Embryonic facial prominence (tissue), 1 donor: Measurements from ENCODE around the gene ASAP3.
A peak's percentile ranks its signal among the peaks of the same experiment; 100 is the strongest.
"Not testable (repeated sequence)": the region's sequence is repeated elsewhere in the genome, so short reads cannot be mapped to it uniquely, and the experiment has no call there.

Experiments used
- DNase-seq: peaks from one replicate; pipeline ENCODE4 v3.0.0-alpha.2; 2016; ENCODE audit errors: extremely low spot score

ASAP3 gene

DNA sequence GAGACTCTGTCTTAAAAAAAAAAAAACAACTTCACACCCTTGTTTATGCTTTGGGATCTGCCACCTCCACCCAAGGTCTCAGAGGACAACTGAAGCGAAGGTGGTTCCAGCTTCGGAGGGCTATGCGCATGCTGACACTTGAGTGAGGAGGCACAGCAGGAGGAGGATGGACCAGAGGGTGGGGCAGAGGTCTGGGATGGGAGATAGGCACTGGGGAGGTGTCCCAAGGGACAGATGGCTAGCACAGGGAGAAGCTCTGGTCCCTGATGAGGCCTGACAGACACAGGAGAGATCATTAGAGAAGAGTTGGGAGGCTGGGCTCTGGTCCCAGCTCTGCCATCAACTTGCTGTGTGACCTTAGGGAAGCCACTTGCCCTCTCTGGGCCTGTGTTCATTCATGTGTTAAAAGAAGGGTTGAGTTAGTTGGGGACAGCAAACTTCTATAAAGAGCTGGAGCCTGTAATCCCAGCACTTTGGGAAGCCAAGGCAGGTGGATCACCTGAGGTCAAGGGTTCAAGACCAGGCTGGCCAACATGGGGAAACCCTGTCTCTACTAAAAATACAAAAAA is 30.2 kb upstream of the ASAP3 start:
- no peak for DNase-seq

DNA sequence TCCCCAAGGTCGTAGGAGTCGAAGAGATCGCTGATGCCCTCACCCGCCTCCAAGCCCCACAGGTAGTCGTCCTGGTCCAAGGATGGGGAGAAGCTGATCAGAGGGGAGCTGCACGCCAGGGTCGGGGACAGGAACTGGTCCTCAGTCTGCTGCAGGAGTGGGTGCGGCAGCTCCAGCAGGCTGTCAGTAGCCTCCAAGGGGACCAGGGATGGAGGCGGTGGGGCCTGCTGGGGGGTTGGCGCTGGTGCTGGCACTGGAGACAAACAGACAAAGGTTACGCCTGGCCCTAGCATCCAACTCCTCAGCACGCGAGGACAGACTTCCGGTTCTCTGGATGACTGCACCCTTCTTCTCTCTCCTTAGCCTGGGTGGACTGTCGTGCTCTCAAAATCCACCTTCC is 25.9 kb upstream of the ASAP3 start:
- DNase-seq, result no peak

DNA sequence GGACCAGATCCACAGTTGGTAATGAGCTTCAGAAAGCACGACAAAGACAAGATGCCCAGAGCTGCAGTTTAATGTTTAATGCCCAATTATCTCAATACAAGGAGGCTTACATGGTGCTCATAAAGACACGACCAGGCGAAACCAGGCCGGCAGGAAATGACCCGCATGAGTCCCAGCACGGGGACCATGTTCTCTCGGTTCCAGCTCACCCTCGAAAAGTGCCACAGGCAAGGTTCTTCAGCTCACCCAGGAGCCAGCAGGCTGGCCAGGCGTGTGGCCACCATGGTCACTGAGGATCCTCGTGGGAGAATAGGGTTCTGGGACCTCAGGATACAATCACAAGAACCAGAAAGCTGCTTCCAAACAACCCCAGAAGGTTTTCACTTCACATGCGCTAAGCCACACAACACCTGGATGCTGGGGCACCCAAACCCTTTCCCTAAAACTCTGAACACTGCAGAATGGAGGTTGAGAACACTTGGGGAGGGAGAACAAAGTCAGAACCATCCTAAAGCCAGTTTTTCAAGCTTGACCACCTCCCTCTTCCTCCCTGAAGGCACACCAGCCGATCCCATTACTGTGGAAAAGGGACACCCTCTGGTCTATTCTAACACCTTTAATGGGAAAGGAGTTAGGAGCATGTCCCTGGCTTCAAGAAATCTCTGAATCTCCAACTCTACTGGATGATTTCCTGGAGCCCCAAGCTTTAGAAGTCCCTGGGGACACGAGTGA is 22.6 kb upstream of the ASAP3 start:
- no peak for DNase-seq

DNA sequence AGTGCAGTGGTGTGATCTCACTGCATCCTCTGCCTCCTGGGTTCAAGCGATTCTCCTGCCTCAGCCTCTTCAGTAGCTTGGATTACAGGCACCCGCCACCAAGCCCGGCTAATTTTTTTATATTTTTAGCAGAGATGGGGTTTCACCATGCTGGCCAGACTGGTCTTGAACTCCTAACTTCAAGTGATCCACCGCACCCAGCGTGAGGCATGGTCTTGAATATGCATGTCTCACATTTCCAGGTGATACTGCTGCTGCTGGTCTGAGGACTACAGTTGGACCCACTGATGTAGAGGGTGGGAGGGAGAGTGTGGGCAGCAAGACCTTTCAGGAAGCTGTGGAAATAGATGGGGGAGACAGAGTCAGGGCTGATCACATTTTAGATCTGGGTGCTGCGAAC is 21.9 kb upstream of the ASAP3 start:
- no peak for DNase-seq

DNA sequence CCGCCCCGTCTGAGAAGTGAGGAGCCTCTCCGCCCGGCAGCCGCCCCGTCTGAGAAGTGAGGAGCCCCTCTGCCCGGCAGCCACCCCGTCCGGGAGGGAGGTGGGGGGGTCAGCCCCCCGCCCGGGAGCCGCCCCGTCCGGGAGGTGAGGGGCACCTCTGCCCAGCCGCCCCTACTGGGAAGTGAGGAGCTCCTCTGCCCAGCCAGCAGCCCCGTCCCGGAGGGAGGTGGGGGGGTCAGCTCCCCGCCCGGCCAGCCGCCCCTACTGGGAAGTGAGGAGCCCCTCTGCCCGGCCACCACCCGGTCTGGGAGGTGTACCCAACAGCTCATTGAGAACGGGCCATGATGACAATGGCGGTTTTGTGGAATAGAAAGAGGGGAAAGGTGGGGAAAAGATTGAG is 20.2 kb upstream of the ASAP3 start:
- DNase-seq, result not testable (repeated sequence)

DNA sequence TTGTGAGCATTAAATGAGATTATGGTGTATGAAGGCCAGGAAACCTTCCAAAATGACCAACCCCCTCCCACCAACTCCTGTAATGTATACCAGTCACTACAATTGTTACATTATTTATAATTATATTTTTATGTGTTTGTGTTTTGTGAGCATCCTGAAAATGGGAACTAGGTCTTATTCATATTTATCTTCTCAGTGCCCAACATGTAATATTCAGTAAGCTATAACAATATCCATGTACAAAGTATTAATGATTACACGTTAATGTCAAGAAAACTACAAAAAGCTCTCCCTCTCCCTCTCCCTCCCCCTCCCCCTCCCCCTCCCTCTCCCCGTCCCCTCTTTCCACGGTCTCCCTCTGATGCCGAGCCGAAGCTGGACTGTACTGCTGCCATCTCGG is 19.0 kb upstream of the ASAP3 start:
- DNase-seq, result no peak

DNA sequence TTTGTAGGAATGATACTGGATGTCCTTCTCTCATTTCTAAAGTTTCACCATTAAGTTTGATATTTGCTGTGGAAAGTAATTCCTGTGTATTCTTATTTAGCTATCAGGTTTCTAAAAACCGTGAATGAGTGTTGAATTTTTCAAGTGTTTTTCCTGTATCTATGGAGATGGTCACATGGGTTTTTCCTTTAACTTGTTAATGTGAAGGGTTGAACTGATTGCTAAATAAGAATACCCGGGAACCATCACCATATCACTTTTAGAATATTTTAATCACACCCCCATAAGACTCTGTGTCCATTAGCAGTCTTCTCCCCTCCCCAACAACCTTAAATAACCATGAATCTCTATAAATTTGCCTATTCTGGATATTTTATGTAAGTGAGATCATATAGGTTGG is 16.5 kb upstream of the ASAP3 start:
- no peak for DNase-seq

DNA sequence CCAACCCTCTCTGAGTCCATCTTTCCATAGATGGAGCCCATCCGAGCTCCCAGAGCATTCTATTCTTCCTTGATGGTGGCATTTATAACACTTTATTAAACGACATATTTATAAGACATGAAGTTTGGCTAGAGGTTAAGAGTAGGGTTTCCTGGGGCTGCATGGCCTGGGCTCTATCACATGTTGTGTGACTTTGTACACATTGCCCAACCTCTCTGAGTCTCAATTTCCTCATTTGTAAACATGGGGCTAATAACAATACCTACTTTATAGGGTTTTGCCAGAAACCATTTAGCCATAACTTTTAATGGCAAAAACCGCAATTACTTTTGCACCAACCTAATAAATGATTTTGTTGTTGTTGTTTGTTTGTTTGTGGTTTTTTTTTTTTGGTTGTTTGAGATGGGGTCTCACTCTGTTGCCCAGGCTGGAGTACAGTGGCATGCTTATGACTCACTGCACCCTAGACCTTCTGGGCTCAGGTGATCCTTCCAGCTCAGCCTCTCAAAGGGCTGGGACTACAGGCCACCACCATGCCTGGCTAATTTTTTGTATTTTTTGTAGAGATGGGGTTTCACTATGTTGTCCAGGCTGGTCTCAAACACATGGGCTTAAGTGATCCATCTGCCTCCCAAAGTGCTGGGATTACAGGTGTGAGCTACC is 13.9 kb upstream of the ASAP3 start:
- DNase-seq, result no peak

DNA sequence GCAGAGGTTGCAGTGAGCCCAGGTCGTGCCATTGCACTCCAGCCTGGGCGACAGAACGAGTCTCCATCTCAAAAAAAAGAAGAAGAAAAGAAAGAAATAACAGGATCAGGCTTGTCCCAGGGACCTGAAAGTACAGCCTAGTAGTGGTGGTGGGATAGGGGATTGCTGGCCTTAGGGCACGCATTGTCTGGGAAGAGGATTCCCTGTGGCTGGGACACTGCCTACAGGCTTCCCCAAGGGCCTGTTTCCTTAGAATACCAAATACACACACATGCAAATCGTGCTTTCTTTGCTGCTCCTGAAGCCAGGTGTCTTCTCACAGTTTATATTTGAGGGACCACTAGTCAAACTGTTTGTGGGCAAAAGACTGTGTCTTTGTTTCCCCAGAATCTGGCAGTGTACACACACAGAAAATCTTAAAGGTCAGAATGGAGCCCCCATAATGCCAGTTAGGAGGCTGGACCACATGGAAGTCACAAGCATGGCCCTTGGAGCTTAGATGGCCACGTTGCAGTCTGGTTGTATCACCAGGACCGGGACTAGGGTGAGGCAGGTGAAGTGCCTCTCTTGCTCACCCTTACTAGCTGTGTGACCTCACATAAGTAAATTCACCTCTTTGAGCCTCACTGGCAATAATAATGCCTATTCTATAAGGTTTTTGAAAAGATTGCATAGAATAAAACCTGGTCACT is 12.7 kb upstream of the ASAP3 start:
- no peak for DNase-seq

DNA sequence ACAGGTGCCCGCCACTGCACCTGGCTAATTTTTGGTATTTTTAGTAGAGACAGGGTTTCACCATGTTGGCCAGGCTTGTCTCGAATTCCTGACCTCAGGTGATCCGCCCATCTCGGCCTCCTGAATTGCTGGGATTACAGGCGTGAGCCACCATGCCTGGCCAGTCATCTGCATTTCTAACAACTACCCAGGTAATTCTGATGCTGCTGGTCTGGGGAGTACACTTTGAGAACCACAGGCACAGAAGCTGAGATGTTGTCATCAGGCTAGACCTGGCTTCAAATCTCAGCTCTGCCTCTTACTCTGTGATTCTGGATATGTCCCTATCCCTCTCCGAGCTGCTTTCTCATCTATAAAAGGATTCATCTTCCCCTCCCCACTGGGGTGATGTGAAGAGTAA is 10.9 kb upstream of the ASAP3 start:
- not testable (repeated sequence) for DNase-seq

DNA sequence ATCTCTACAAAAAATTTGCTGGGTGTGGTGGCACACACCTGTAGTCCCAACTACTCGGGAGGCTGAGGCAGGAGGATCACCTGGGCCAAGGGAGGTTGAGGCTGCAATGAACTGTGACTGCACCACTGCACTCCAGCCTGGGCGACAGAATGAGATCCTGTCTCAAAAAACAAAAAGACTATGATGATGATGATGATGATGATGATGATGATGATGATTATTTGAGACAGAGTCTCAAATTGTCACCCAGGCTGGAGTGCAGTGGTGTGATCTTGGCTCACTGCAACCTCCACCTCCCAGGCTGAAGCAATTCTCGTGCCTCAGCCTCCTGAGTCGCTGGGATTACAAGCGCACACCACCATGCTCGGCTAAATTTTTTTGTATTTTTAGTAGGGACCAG is 8.8 kb upstream of the ASAP3 start:
- DNase-seq, result not testable (repeated sequence)

DNA sequence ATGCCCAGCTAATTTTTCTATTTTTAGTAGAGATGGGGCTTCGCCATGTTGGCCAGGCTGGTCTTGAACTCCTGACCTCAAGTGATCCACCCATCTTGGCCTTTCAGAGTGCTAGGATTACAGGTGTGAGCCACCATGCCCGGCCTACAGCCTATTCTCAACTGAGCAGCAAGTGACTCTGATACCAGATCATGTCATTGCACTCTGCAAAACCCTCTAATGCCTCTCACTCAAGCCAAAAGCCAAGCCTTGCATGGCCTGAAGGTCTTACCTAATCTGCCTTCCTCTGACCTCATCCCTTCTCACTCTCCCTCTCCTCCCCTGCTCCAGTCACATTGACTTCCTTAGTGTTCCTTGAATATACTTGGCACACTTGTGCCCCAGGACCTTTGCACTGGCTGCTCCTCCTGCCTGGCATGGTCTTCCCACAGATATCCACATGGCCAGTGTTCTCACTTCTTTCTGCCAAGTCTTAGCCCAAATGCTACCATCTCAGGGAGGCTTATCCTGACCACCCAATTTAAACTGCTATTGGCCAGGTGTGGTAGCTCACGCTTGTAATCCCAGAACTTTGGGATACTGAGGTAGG is 8.2 kb upstream of the ASAP3 start:
- no peak for DNase-seq

DNA sequence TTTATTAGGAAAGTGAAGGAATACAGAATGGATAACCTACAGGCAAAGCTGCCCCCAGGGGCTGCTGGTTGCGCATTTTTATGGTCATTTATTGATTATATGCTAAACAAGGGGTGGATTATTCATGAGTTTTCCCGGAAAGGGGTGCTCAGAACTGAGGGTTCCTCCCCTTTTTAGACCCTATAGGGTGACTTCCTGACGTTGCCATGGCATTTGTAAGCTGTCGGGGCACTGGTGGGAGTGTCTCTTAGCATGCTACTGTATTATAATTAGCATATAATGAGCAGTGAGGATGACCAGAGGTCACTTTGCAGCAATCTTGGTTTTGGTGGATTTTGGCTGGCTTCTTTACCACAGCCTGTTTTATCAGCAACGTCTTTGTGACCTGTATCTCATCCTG is 5.9 kb upstream of the ASAP3 start:
- DNase-seq, result no peak

DNA sequence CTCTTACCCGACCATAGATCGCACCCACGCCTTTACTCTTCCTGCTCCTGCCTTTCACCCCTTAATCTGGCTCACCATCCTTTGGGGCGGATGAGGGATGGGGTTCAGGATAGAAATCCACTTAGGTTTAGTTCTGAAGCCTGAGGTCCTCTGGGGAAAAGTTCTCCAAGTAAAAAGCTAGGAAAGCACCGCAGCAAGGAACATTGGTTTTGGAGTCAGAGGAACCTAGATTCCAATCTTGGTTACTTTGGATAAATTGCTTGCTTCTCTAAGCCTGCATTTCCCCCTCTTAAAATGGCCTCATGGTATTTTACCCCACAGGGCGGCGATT is 988 bp upstream of the ASAP3 start:
- no peak for DNase-seq

DNA sequence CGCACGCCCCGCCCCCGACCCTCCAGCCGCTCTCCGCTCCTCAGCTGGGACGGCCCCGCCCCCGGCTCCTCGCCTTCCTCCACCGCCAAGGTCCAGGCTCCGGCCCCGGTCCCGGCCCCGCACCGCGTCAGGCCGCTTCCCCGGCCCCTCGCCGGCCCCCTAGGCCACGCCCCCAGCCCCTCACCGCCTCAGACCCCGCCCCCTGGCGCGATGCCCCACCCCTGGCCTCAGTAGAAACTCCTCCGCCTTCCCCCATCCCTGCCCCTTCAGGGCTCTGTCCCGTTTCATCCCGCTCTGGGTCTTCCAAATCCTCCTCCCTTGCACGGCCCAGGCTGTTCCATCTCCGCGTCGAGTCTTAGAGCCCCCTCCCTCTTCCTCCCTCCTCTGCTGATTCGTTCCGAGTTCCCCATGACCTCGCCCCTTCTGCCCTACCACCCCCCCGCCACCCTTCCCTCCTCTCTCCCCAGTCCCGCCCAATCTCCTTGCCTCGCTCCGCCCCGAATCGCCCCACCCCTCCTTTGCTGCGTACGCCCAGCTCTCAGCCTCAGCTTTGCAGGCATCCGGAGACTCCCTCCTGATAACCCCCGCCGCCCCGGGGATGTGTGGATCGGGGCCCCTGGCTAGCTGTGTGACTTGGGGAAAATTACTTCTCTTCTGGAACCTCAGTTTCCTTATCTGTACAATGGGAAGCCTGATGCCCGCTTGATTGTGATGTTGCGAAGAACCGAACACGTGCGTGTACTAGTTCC is 448 bp upstream of the ASAP3 start:
- DNase-seq, result peak; percentile 90

DNA sequence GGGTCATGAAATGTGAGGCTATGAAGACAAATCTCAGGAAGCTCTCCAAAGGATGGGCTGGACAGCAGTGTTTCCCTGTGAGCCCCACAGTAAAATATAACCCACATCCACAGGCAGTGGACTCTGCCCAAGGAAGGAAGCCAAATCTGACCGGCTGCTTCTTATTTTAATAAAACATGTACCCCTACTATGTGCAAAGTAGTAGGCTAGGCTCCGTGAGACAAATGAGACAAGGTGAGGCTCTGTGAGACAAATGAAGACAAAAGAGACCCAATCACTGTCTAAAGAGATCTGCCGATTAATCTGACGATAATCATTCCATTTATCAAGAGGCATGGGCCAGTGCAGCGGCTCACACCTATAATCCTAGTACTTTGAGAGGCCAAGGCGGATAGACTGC is 2.1 kb downstream of the ASAP3 start:
- DNase-seq, result no peak

DNA sequence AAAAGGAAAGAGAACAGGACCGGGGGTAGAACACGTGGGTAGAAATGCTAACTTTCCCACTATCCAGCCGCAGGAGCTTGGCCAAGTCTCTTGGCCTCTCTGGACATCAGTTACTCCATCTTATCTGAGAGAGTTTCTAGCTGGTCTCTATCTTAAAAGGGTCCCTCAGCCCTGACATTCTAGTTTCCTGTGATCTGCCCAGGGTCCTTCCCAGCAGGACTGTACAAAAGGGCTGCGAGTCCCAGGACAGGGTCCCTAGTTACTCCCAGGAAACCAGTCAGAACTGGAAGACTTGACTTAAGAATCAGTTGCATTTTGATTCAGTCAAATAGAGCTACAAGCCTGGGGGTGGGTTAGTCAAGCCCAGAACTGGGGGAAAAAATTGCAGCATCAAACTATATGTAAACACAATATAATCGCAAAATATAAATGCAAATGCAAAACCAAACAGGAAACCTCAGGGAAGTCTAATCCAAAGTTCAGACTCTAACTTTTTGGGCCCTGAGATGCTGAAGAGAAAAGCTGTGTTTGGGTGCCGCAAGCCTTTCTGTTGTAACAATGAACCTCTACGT is 2.9 kb downstream of the ASAP3 start:
- no peak for DNase-seq

DNA sequence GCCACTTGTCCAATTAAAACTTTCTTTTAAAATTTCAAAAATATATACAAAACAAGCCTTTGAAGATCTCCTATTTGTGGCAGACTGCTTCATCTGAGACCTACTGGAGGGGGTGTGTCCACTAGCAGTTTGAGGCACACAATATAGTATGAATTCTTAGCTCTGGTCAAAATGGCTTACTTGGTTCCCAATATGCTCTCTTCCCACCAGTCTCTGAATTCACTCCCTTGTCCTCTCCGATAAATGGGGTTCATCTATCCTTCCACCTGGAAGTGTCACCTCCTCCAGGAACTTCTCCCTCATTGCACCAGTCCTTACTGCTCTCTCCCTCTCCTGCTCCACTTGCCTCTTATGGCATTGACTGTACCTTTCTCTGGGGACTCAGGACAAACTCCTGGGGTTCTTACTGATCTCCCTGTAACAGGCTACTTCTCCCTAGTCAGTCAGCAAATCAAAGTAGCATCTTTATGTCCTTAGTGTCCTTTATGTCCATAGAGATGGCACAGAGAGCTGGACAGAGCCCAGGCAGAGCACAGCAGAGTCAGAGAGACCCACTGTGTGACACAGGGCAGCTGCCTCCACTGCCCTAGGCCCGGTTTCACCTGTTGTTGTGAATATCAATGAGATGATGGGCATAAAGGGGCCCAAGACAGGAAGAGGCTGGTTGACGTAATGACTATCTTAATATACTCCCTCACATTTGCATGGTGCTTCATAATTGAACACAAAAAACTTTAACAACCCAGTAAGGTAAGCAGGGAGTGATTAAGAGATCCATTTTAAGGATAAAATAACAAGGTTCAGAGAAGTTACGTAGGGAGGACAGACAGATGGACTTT is 3.6 kb downstream of the ASAP3 start:
- DNase-seq, result no peak

DNA sequence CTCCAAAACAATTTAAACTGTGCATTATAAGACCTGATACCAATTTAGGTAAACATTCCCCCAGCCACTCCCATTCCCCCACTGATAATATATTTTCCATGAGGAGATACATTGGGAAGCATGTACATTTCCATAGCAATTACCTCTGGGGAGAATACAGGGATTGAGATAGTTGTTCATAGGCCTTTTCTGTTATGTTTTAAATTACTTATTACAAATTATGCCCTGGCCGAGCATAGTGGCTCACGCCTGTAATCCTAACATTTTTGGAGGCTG is 4.4 kb downstream of the ASAP3 start:
- DNase-seq, result no peak

DNA sequence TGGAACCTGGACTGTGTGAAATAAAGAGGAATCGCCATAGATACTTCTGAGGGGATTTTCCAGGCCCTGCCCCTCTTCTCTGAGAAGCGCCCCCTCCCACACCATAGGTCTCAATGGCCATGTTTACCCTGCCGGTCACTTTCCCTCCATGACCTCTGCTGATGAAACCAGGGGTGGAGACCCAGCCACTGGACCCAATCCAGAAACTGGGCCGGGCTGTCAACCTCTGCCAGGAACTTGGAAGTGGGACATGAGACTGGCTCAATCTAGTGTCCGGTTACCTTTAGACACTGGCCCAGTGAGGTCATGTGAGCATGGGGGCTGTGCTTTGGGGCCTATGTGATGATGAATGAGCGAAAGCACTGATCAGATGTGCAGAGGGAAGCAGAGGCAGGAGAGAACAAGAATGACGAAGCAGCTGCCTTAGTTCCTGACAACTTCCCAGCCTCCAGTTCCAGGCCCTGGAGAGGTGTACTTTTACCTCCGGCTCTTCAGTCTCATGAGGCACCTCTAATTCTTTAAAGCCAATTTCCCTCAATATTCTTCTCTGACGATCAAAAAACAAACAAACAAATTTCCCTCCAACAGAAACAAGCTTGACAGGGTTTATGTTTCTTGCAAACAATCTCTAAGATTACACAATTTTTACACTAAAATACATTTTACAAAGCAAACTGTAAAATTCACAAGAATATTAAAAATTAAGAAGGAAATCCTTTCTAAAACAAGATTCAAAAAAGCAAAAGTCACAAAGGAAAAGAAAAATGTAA is 4.9 kb downstream of the ASAP3 start:
- no peak for DNase-seq
